Neural crest cell (in vitro differentiated cells): ENCODE measurements around the gene MYO1C. TPM values are rescaled to one million over a fixed set of nuclear protein-coding genes. Genes with fewer than 3 reads are reported as not detected.
A peak's percentile ranks its signal among the peaks of the same experiment; 100 is the strongest.

Experiments
- DNase-seq: peaks from one replicate; pipeline ENCODE4 v3.0.0; 2021; ENCODE audit warnings: low read depth, mixed read lengths, low spot score
- H3K27ac Mint-ChIP-seq: one replicate; pipeline ENCODE4 v1.8.0; 2021; ENCODE audit warnings: mild to moderate bottlenecking, mixed read lengths; ENCODE audit not compliant: unreplicated experiment
- H3K27me3 Mint-ChIP-seq: 2 replicates; pipeline ENCODE4 v1.8.0; 2021; ENCODE audit warnings: low read depth, mild to moderate bottlenecking, mixed read lengths
- H3K36me3 Mint-ChIP-seq: 2 replicates; pipeline ENCODE4 v1.8.0; 2021; ENCODE audit warnings: low read depth, mild to moderate bottlenecking, mixed read lengths
- H3K4me1 Mint-ChIP-seq: 2 replicates; pipeline ENCODE4 v1.8.0; 2021; ENCODE audit warnings: mixed read lengths
- H3K4me3 Mint-ChIP-seq: one replicate; pipeline ENCODE4 v1.8.0; 2021; ENCODE audit warnings: mild to moderate bottlenecking, mixed read lengths
- H3K9me3 Mint-ChIP-seq: 2 replicates; pipeline ENCODE4 v1.8.0; 2021; ENCODE audit warnings: mixed read lengths
- total RNA-seq: library from RNA; stranded (reverse); gene quantifications from 2 replicates; pipeline ENCODE4 v1.2.1, GENCODE V29; 2021
- TF ChIP-seq, protein P1 (sequence below): fragments of 200-600 bp; sonication (generic); conservative IDR thresholded peaks from 2 replicates; pipeline ENCODE4 v1.5.0; 2021; ENCODE audit warnings: antibody characterized with exemption, mild to moderate bottlenecking

MYO1C gene
- total RNA-seq, 1 donor from 2014 or later = 53.2 TPM

DNA sequence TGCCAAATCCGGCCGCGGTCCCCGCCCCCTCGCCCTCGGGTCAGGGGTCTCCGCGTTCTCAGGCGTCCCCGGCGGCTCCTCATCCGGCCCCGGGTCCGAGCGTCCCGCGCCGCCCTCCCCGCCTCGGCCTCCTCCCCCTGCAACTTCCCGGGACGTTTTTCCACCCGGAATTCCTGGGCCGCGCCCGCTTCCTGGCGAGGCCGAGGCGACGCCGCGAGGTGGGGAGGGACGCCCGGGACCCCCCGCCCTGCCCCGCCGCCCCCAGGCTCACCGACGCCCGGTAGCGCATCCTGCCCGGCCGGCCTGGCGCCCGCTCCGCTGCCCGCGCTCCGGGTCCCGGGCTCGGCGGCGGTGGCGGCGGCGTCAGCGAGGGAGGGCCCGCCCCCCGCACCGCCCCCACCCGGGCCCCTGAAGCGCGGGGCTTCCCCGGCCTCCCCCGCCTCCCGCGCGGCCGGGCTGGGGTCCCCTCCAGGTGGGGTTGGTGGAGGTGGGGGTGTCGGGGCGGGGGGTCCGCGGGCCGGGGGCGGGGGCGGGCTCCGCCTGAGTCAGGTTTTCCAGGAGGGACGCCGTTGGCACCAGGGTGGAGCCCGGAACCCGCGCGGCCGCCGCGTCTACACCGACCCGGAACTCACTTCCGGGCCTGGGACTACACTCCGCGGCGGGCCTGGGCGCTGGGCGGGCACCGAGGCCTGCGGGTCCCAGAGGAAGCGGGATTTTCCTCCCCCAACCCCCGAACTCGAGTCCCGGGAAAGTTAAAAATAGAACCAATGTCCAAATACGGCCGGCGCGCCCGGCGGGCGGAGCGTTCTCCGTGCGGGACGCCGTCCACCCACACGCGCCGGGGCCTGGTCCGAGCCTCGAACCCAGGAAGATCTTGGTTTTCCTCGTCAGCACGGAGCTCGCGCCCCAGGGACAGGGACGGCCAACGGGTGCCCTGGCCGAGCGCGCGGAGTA, 6.8 kb downstream of the MYO1C start:
- Mint-ChIP-seq H3K4me3 (no peak overlapping the region), H3K27ac (no peak overlapping the region), H3K9me3 (no peaks in the 10 kb centered on the region), H3K4me1 (peaks cover 23% of the 10 kb centered on the region), H3K36me3 (no peaks in the 10 kb centered on the region), H3K27me3 (no peaks in the 10 kb centered on the region)
- peak; percentile 52 for DNase-seq
- TF ChIP-seq, protein P1, sequence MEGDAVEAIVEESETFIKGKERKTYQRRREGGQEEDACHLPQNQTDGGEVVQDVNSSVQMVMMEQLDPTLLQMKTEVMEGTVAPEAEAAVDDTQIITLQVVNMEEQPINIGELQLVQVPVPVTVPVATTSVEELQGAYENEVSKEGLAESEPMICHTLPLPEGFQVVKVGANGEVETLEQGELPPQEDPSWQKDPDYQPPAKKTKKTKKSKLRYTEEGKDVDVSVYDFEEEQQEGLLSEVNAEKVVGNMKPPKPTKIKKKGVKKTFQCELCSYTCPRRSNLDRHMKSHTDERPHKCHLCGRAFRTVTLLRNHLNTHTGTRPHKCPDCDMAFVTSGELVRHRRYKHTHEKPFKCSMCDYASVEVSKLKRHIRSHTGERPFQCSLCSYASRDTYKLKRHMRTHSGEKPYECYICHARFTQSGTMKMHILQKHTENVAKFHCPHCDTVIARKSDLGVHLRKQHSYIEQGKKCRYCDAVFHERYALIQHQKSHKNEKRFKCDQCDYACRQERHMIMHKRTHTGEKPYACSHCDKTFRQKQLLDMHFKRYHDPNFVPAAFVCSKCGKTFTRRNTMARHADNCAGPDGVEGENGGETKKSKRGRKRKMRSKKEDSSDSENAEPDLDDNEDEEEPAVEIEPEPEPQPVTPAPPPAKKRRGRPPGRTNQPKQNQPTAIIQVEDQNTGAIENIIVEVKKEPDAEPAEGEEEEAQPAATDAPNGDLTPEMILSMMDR = no peak

DNA sequence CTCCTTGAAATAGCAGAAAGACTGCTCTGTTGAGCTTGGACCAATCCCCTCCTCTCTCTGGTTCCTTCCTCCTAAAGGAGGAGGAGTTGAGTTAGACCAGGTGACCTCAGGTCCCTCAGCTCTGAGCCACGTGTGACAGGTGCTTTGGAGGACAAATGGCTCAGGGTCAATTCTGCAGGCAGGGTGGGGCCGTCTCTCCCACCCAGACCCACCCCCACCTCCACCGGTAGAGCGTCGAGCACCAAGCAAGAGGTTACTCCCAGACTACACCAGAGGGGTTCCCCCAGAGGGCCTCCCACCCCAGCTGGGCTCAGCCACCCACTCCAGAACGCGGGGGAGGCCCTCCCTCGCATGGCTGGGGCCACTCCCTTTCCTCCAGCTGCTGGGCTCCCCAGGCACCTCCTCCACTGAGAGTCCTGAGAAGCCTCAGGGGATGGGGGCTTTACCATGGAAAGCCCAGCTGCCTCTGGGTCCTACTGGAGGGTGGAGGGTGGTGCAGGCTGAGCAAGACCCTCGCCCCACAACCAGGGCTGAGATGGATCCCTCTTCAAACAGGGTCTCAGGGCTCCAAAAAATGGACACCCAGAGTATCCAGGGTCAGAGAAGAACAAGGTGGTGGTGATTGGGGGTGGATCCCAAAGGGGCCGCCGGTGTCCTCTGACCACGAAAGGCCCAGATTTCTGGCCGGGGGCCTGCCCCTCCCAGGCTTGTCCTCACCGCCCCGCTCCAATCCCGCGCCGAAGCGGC, 7.6 kb downstream of the MYO1C start:
- Mint-ChIP-seq H3K4me3 (peak overlapping the region; percentile 91), H3K27me3 (no peaks in the 10 kb centered on the region), H3K27ac (no peak overlapping the region), H3K36me3 (no peaks in the 10 kb centered on the region), H3K9me3 (no peaks in the 10 kb centered on the region), H3K4me1 (peaks cover 17% of the 10 kb centered on the region)
- DNase-seq = peak; percentile 31
- TF ChIP-seq, protein P1 = peak; percentile 50

DNA sequence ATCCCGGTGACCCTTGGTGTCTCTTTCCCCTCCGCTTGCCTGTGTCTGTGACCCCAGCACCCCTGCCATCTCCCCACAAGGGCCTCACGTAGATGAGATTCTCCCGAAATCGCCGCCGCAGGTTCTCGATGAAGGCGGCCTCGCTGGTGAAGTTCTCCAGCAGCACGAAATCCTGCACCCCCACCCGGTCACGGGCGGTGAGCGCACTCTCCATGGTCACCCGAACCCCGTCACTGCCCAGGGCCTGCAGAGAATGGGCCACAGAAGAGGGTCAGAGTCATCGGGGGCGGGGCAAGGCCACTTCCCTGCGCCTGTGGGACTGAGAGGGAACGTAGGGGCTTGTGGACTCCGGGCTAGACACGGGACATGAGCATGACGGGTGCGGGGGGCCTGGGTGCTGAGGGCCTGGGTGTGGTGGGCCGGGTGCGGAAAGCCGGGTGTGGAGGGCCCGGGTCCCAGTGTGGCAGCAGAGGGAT, 8.4 kb downstream of the MYO1C start:
- peaks cover 15% of the 10 kb centered on the region for H3K4me1 Mint-ChIP-seq
- H3K27me3 Mint-ChIP-seq = no peaks in the 10 kb centered on the region
- no peaks in the 10 kb centered on the region for H3K36me3 Mint-ChIP-seq
- no peak for DNase-seq
- no peaks in the 10 kb centered on the region for H3K9me3 Mint-ChIP-seq
- H3K4me3 Mint-ChIP-seq = peak overlapping the region; percentile 64
- TF ChIP-seq, protein P1 = no peak
- H3K27ac Mint-ChIP-seq = no peak overlapping the region

DNA sequence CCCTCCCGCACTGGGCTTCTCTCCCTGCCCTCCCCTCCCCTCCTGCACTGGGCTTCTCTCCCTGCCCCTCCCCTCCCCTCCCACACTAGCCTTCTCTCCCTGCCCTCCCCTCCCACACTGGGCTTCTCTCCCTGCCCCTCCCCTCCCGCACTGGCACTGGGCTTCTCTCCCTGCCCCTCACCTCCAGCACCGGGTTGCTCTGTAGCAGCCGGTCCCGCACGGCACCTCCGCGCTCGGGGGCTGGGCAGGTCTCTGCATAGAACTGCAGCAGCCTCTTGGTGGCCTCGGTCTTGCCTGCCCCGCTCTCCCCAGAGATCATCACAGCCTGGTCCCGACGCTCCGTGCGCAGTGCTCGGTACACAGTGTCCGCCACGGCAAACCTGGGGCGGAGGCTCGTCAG, 9.8 kb downstream of the MYO1C start:
- H3K27me3 Mint-ChIP-seq = no peaks in the 10 kb centered on the region
- TF ChIP-seq, protein P1 = no peak
- no peak overlapping the region for H3K4me3 Mint-ChIP-seq
- H3K36me3 Mint-ChIP-seq = no peaks in the 10 kb centered on the region
- H3K9me3 Mint-ChIP-seq = no peaks in the 10 kb centered on the region
- H3K4me1 Mint-ChIP-seq = peaks cover 7% of the 10 kb centered on the region
- H3K27ac Mint-ChIP-seq = no peak overlapping the region
- DNase-seq = no peak

DNA sequence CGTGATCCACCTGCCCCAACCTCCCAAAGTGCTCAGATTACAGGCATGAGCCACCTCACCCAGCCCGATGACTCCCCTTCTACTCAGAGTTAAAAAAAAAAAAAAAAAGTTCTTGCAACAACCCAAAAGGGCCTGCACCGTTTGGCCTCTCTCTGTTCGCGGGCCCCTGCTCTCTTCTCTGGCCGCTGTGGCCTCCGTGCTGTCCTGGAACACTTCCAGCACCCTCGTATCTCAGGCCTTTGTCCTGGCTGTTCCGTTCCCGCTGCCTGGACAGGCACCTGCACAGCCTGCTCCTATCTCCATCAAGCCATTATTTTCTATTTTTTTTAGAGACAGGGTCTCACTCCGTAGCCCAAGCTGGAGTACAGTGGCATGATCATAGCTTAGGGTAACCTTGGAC, 10.8 kb downstream of the MYO1C start:
- no peak for DNase-seq
- H3K27ac Mint-ChIP-seq = no peak overlapping the region
- TF ChIP-seq, protein P1 = no peak
- H3K36me3 Mint-ChIP-seq = no peaks in the 10 kb centered on the region
- H3K4me1 Mint-ChIP-seq = peaks cover 7% of the 10 kb centered on the region
- no peak overlapping the region for H3K4me3 Mint-ChIP-seq
- H3K27me3 Mint-ChIP-seq = no peaks in the 10 kb centered on the region
- H3K9me3 Mint-ChIP-seq = no peaks in the 10 kb centered on the region
